Body of pancreas (tissue), 4 donors: ENCODE results near the gene DHX57.
"Not testable (repeated sequence)": the region's sequence is repeated elsewhere in the genome, so short reads cannot be mapped to it uniquely, and the experiment has no call there.

ENCODE experiments used
- POLR2A ChIP-seq, 3 donors: fragments of 450-650 bp; IDR thresholded peaks; one replicate each; pipeline ENCODE4 v1.6.1; 2016; ENCODE audit warnings: antibody characterized with exemption in 3 of 3, mild to moderate bottlenecking in 2 of 3
- TF ChIP-seq, protein P1 (sequence below), 7 experiments: fragments of 450-650 bp in 4 of 7; fragments of 200-600 bp in 3 of 7; sonication (generic) in 3 of 7; IDR thresholded peaks; one replicate each; pipeline ENCODE4 v1.5.1; 2016 to 2019; ENCODE audit warnings: antibody characterized with exemption in 7 of 7

GRCh38 chr2:38795016-38795415, 80.7 kb downstream of the DHX57 start:
- TF ChIP-seq, protein P1, sequence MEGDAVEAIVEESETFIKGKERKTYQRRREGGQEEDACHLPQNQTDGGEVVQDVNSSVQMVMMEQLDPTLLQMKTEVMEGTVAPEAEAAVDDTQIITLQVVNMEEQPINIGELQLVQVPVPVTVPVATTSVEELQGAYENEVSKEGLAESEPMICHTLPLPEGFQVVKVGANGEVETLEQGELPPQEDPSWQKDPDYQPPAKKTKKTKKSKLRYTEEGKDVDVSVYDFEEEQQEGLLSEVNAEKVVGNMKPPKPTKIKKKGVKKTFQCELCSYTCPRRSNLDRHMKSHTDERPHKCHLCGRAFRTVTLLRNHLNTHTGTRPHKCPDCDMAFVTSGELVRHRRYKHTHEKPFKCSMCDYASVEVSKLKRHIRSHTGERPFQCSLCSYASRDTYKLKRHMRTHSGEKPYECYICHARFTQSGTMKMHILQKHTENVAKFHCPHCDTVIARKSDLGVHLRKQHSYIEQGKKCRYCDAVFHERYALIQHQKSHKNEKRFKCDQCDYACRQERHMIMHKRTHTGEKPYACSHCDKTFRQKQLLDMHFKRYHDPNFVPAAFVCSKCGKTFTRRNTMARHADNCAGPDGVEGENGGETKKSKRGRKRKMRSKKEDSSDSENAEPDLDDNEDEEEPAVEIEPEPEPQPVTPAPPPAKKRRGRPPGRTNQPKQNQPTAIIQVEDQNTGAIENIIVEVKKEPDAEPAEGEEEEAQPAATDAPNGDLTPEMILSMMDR (IDR thresholded peaks at IDR 0.05): not testable (repeated sequence)
- not testable (repeated sequence) for TF ChIP-seq POLR2A (IDR thresholded peaks at IDR 0.05)
